Measurements from ENCODE around the gene RAF1.

DNA sequence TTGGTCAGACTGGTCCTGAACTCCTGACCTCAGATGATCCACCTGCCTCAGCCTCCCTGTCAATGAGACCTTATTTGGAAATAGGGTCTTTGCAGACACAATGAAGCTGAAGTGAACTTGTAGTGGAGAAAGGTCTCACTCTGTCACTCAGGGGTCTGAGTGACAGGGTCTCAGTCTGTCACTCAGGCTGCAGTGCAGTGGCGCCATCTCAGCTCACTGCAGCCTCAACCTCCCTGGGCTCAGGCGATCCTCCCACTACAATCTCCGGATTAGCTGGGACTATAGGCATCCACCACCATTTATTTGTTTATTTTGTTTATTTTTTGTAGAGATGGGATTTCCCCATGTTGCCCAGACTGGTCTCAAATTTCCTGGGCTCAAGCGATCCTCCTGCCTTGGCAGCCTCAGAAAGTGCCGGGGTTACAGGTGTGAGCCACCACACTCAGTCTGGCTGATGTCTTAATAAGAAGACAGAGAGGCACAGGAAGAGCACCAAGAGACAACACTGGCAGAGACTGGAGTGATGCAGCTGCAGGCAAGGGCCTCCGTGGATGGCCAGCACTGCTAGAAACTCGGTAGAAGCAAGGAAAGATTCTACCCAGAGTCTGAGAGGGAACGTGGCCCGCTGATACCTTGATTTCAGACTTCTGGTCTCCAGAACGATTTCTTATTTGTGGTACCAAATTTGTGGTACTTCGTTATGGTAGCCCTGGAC lies 26.2 kb upstream of the RAF1 start:
- no peak for TF ChIP-seq SMAD4 (CRISPR knock-in tag; IDR thresholded peaks at IDR 0.05)
- no peak for TF ChIP-seq CBFB (CRISPR knock-in tag; IDR thresholded peaks at IDR 0.05; ENCODE audit: low read depth)
- TF ChIP-seq ZBTB21 (CRISPR knock-in tag; IDR thresholded peaks at IDR 0.05; ENCODE audit: borderline replicate concordance) = no peak
- TF ChIP-seq CTCF (IDR thresholded peaks at IDR 0.05) = no peak
- TF ChIP-seq GABPB1 (CRISPR knock-in tag; IDR thresholded peaks at IDR 0.05) = no peak
- TF ChIP-seq GTF2I (CRISPR knock-in tag; conservative IDR thresholded peaks at IDR 0.05) = no peak
- TF ChIP-seq ATF1 (CRISPR knock-in tag; IDR thresholded peaks at IDR 0.05) = no peak
- TF ChIP-seq, protein P1, sequence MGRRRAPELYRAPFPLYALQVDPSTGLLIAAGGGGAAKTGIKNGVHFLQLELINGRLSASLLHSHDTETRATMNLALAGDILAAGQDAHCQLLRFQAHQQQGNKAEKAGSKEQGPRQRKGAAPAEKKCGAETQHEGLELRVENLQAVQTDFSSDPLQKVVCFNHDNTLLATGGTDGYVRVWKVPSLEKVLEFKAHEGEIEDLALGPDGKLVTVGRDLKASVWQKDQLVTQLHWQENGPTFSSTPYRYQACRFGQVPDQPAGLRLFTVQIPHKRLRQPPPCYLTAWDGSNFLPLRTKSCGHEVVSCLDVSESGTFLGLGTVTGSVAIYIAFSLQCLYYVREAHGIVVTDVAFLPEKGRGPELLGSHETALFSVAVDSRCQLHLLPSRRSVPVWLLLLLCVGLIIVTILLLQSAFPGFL (CRISPR knock-in tag; IDR thresholded peaks at IDR 0.05; ENCODE audit: borderline replicate concordance) = no peak
- TF ChIP-seq RELA (CRISPR knock-in tag; IDR thresholded peaks at IDR 0.05; ENCODE audit: borderline replicate concordance) = no peak
- TF ChIP-seq ELF4 (CRISPR knock-in tag; IDR thresholded peaks at IDR 0.05; ENCODE audit: low read depth) = no peak
- TF ChIP-seq NFE2L1 (CRISPR knock-in tag; IDR thresholded peaks at IDR 0.05) = no peak
- no peak for TF ChIP-seq MYBL2 (CRISPR knock-in tag; IDR thresholded peaks at IDR 0.05)
- no peak for TF ChIP-seq MAX (CRISPR knock-in tag; IDR thresholded peaks at IDR 0.05)
